ENCODE results near the gene ARMC9.

ARMC9 gene

GRCh38 chr2:231384109-231384435, 185.6 kb downstream of the ARMC9 start:
- H3K27ac ChIP-seq (ENCODE audit: extremely low read depth, low read depth, low read length): no peak overlapping the region
- H3K4me1 ChIP-seq (ENCODE audit: control insufficient read depth, insufficient read depth, low read length): peaks cover 6% of the 10 kb centered on the region; the same call in 1 of the 2 replicates
- no peaks in the 10 kb centered on the region for H3K36me3 ChIP-seq (ENCODE audit: control insufficient read depth in 2 of 2, insufficient read depth in 1 of 2, low read length in 2 of 2)
- ChIA-PET POLR2A (no interaction called here), CTCF (no interaction called here)
- H3K4me3 ChIP-seq (ENCODE audit: low read depth, low read length): no peak overlapping the region
- TF ChIP-seq ZNF426 (tag by site-specific recombination; IDR thresholded peaks at IDR 0.05) (peak; percentile 20; the same call in 1 of the 2 replicates), ZNF621 (tag by site-specific recombination; IDR thresholded peaks at IDR 0.05) (no peak), ZNF596 (tag by site-specific recombination; IDR thresholded peaks at IDR 0.05) (no peak)
- H3K9me3 ChIP-seq (ENCODE audit: control insufficient read depth, insufficient read depth, low read depth, low read length): no peaks in the 10 kb centered on the region

GRCh38 chr2:231384970-231385369, 186.5 kb downstream of the ARMC9 start:
- ChIA-PET POLR2A (no interaction called here), CTCF (interaction anchor here (1.7 kb wide), 1 partner anchor 23 kb away, joined by 4 read pairs; no protein-coding TSS in a partner anchor)
- Histone ChIP-seq H3K4me3 (ENCODE audit: low read depth, low read length) (no peak overlapping the region), H3K9me3 (ENCODE audit: control insufficient read depth, insufficient read depth, low read depth, low read length) (no peaks in the 10 kb centered on the region), H3K4me1 (ENCODE audit: control insufficient read depth, insufficient read depth, low read length) (peaks cover 6% of the 10 kb centered on the region; the same call in 1 of the 2 replicates), H3K36me3 (ENCODE audit: control insufficient read depth in 2 of 2, insufficient read depth in 1 of 2, low read length in 2 of 2) (no peaks in the 10 kb centered on the region), H3K27ac (ENCODE audit: extremely low read depth, low read depth, low read length) (no peak overlapping the region)
- no peak for TF ChIP-seq ZNF843 (tag by site-specific recombination; IDR thresholded peaks at IDR 0.05)
- peak; percentile 42 for TF ChIP-seq SETDB1 (IDR thresholded peaks at IDR 0.05; ENCODE audit: insufficient read length, low read length)
- TF ChIP-seq ZNF184 (tag by site-specific recombination; IDR thresholded peaks at IDR 0.05): peak; percentile 100
- peak; percentile 82; the same call in 1 of the 2 replicates for TF ChIP-seq TRIM28 (IDR thresholded peaks at IDR 0.05; ENCODE audit: borderline replicate concordance, low read length)
- no peak for TF ChIP-seq PRDM4 (tag by site-specific recombination; IDR thresholded peaks at IDR 0.05)

- H3K27ac ChIP-seq (ENCODE audit: extremely low read depth, low read depth, low read length): no peak overlapping the region
These were observed 187.0 kb downstream of the ARMC9 start for GRCh38 chr2:231385429-231385828.

More at GRCh38 chr2:231385429-231385828, 187.0 kb downstream of the ARMC9 start:
- ChIA-PET POLR2A (no interaction called here), CTCF (interaction anchor here (1.7 kb wide), 1 partner anchor 22 kb away, joined by 4 read pairs; no protein-coding TSS in a partner anchor)
- Histone ChIP-seq H3K9me3 (ENCODE audit: control insufficient read depth, insufficient read depth, low read depth, low read length) (no peaks in the 10 kb centered on the region), H3K36me3 (ENCODE audit: control insufficient read depth in 2 of 2, insufficient read depth in 1 of 2, low read length in 2 of 2) (no peaks in the 10 kb centered on the region), H3K4me1 (ENCODE audit: control insufficient read depth, insufficient read depth, low read length) (peaks cover 6% of the 10 kb centered on the region; the same call in 1 of the 2 replicates), H3K4me3 (ENCODE audit: low read depth, low read length) (no peak overlapping the region)
- TF ChIP-seq ZNF621 (tag by site-specific recombination; IDR thresholded peaks at IDR 0.05) (no peak), ZNF362 (tag by site-specific recombination; IDR thresholded peaks at IDR 0.05) (no peak), ZNF174 (tag by site-specific recombination; IDR thresholded peaks at IDR 0.05) (no peak), ZNF280C (tag by site-specific recombination; IDR thresholded peaks at IDR 0.05) (no peak), REPIN1 (tag by site-specific recombination; IDR thresholded peaks at IDR 0.05; ENCODE audit: low read depth) (no peak), TRIM28 (IDR thresholded peaks at IDR 0.05; ENCODE audit: borderline replicate concordance, low read length) (no peak), ZFP69B (tag by site-specific recombination; IDR thresholded peaks at IDR 0.05) (no peak), PRDM4 (tag by site-specific recombination; IDR thresholded peaks at IDR 0.05) (no peak), KLF9 (tag by site-specific recombination; IDR thresholded peaks at IDR 0.05; ENCODE audit: low read depth) (no peak)
